GM12892 (cell line): ENCODE results near the gene INTS13.

Experiments
- POLR2A ChIP-seq: IDR thresholded peaks from 2 replicates; pipeline ENCODE4 v1.6.1; 2011; ENCODE audit warnings: low read depth, low read length, control low read depth
- POLR2AphosphoS5 ChIP-seq: IDR thresholded peaks from 2 replicates; pipeline ENCODE4 v1.6.1; 2011; ENCODE audit warnings: low read depth, low read length, control low read depth
- TAF1 ChIP-seq: IDR thresholded peaks from 2 replicates; pipeline ENCODE4 v1.6.1; 2011; ENCODE audit warnings: low read depth, mild to moderate bottlenecking, control low read depth, low read length, borderline replicate concordance

DNA sequence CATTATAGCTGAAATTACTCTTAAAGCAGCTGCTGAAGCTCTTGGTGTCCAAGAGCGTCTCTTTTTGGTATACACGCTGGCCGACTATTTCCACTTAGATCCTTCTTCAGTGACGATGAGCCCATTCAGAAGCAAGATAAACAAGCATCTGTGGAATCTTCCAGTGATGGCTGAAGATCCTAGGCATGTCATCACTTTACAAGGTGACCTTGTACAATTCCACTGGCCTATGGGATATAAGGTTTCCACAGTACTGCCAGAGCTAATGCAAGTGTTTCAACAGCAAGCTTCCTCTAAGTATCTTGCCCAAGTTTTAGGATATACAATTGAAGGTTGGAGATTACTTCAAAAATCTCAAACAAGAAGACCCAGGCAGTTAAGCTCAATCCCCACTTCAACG lies 47.0 kb downstream of the INTS13 start:
- TF ChIP-seq TAF1 (no peak), POLR2A (no peak), POLR2AphosphoS5 (no peak)
